ENCODE results near the gene JARID2. TPM values are rescaled to one million over a fixed set of nuclear protein-coding genes. Genes with fewer than 3 reads are reported as not detected.

Gene JARID2
- total and polyA plus RNA-seq, 2 of the 8 experiments (the other 6 are each of a cell fraction or from before 2014, with no cell fraction given) = 60.1 to 239 TPM

GRCh38 chr6:15517600-15517999, 271.7 kb downstream of the JARID2 start (continued):
- TF ChIP-seq TEAD4 (IDR thresholded peaks at IDR 0.05; ENCODE audit: low read depth, low read length) = no peak
- no peak for TF ChIP-seq TCF12 (IDR thresholded peaks at IDR 0.05; ENCODE audit: low read depth, low read length)
- no peak for TF ChIP-seq RNF2 (IDR thresholded peaks at IDR 0.05; ENCODE audit: borderline replicate concordance, low read depth, low read length, missing control alignments, poor library complexity, severe bottlenecking)
- TF ChIP-seq USF2 (IDR thresholded peaks at IDR 0.05; ENCODE audit: low read length) = no peak
- TF ChIP-seq EGR1 (IDR thresholded peaks at IDR 0.05; ENCODE audit: borderline replicate concordance, low read depth, low read length) = no peak
- TF ChIP-seq KDM5A (IDR thresholded peaks at IDR 0.05; ENCODE audit: low read length) = no peak
- no peak for TF ChIP-seq POU5F1 (IDR thresholded peaks at IDR 0.05; ENCODE audit: low read depth, low read length)
